ENCODE measurements around the gene NFATC4.
A peak's percentile ranks its signal among the peaks of the same experiment; 100 is the strongest.
"Not testable (repeated sequence)": the region's sequence is repeated elsewhere in the genome, so short reads cannot be mapped to it uniquely, and the experiment has no call there.

NFATC4 gene

DNA sequence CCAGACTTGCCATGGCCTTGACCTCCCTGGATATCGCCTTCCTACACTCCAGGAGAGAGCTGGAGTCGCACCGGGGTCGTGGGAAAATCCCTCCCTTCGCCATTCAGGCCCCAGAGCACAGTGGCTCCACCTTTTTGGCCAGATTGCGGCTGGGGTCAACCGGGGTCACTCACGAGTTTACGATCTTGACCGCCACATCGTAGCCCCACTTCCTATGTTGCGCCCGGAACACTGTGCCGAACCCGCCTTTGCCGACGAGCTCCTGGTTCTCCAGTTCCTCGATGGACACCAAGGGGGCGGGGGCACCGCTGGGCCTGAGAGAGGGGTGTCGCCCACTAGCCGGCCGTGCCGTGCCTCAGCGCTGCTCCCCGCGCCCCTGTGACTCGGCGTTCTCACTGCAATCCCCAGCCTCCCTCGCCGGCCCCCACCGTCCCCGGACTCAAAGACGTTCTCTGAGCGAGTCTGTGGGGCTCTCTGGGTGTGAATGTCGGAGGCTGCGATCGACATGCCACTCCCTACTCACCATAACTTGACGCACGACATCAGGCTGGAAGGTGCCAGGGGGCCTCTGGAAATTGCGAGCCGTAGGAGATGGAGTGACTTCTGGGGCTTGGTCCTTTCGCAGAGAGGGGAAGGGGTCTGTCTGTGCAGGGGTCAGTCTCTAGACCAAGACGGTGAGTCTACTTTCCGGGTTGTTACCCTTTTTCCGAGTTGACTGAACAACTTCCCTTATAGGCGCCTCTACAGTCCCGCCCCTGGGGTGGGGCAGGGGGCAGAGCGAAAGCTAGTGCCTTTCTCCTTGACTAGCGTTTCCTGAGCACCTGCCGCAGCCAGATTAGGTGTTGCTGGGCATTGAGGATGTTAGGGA lies 28.5 kb upstream of the NFATC4 start, which contains the start of gene RIPK3:
TSS of gene RIPK3 (minus strand) at position 708 of the 868 bp plus-strand sequence. CDS start at position 543, 165 bp downstream.
- peak; percentile 45 for DNase-seq (ENCODE audit: low spot score)

GRCh38 chr14:24340606-24341005 lies 27.4 kb upstream of the NFATC4 start:
- DNase-seq (ENCODE audit: low spot score) = no peak

- no peak for DNase-seq (ENCODE audit: low spot score)
Measured at GRCh38 chr14:24342889-24343288, 25.1 kb upstream of the NFATC4 start.

- no peak for DNase-seq (ENCODE audit: low spot score)
Measured at GRCh38 chr14:24343795-24344660, 24.0 kb upstream of the NFATC4 start.

GRCh38 chr14:24347134-24347533 lies 20.9 kb upstream of the NFATC4 start:
- no peak for DNase-seq (ENCODE audit: low spot score)

DNA sequence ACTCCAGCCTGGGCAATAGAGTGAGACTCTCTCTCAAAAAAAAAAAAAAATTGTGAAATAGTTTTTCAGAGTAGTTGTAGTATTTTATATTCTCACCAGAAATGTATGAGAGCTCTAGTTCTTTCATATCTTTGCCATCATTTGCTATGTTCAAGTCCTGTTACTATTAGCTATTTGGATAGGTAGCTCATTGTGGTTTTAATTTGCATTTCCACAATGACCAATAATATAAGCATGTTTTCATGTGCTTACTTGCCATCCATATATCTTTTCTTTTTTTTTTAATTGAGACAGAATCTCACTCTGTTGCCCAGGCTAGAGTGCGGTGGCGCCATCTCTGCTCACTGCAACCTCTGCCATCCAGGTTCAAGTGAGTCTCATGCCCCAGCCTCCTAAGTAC lies 19.8 kb upstream of the NFATC4 start:
- DNase-seq (ENCODE audit: low spot score) = no peak

- DNase-seq (ENCODE audit: low spot score) = no peak
Measured at GRCh38 chr14:24349742-24350141, 18.2 kb upstream of the NFATC4 start.

DNA sequence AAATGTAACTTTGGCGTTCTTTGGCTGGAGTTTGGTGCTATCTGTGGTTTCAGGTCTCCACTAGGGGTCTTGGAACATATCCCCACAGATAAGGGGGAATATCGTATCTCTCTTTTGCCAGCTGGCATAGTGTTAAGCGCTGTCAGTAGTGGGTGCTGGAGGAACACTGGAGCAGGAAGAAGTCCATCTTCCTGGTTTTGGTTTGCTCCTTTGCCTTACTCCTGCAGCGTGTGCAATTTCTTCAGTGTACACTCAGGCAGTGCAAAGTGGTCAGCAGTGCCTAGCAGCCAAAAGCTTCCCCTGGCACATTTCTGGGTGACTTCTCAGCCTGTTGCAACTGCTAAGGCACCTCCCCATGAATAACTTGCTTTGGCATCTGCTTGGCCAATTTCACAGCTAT lies 16.5 kb upstream of the NFATC4 start:
- no peak for DNase-seq (ENCODE audit: low spot score)

DNA sequence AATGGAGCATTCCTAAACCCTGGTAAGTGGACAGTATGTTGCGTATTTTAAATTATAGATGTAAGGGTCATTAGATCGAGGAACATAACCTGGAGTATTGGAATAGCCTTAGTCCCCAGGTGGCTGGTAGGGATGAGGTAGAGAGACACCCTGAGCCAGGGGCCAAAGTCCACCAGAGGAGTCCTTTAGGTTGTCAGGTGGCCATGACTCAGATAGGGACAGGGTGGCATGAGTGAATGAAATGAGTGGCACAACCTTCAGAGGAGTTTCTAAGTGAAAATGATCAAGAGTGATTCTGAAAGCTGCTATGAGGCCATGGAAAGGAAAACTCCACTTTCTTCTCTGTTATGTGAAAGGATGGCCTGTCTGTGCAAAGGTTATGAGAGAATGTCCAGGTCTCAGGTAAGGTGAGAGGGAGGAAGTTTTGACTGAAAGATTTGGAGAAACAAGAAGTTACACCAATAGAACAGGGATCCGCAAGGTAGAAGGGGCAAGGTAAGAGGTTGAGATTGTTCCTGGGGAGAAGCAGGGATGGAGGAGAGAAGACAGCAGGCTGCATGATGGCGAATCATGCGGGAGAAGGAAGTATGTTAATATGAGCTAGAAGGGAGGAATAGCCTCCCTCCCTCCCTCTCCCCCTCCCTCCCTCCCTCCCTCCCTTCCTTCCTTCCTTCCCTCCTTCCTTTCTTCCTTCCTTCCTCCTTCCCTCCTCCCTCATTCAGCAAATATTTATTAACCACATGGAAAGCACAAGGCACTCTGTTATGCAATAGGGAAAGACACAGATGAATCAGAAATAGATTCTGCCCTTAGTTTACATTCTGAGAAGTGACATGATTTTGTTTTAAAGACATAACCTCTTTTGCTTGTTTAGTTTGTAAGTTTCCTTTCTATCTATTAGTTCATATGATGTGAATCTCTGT lies 14.2 kb upstream of the NFATC4 start:
- no peak for DNase-seq (ENCODE audit: low spot score)

GRCh38 chr14:24354482-24354825 lies 13.5 kb upstream of the NFATC4 start:
- DNase-seq (ENCODE audit: low spot score) = not testable (repeated sequence)

DNA sequence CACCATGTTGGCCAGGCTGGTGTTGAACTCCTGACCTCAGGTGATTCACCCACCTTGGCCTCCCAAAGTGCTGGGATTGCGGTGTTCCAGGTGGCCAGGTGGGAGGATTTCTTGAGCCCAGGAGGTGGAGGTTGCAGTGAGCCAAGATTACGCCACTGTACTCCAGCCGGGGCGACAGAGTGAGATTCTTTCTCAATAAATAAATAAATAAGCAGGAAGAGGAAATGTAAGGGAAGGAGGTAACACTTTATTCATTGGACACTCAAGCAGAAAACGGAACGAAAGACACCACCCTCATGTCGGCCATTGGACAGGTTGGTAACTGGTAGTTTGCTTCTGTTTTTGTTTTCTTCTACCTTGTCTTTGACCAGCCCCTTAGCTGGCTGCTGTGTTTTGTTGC lies 13.0 kb upstream of the NFATC4 start:
- no peak for DNase-seq (ENCODE audit: low spot score)

DNA sequence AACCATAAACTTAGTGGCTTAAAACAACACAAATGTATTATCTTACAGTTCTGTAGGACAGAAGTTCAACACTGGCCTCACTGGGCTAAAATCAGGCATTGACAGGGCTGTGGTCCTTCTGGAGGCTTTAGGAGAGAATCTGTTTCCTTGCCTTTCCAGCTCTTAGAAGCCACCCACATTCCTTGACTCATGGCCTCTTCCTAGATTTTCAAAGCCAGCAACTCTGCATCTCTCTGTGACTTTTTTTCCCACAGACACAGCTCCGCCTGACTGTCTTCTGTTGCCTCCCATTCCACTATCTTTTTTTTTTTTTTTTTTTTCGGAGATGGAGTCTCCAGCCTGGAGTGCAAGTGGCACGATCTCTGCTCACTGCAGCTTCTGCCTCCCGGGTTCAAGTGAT lies 11.8 kb upstream of the NFATC4 start:
- no peak for DNase-seq (ENCODE audit: low spot score)

DNA sequence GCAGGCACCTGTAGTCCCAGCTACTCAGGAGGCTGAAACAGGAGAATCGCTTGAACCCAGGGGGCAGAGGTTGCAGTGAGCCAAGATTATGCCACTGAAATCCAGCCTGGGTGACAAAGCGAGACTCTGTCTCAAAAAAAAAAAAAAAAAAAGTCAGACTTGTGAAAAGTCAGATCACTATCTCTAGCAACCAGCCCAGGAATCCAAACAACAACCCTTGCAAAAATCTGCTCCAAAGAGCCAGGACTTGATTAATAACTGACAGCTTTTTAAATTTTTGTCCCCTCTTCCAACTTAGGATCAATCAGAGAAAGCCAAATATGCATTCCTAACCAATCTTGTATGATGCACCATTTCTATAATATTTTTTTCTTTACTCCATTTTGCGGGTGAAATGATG lies 7.7 kb upstream of the NFATC4 start:
- DNase-seq (ENCODE audit: low spot score) = no peak

DNA sequence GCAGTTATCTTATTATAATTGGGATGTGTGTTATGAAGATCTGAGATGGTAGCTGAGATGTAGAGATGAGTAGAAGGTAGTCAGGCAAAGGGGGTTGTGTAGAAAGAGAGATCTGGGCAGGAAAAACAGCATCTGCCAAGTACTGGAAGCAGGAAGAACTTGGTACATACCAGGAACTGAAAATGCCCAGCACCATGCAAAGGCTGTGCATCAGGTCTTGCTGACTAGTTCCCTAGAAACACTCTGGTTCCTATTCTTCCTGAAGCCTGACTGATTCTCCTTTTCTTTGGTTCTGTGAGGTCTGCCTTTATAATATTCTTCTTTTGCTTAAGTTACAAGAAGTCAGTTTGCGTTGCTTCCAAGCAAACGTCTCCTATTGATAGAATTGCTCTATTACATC lies 6.7 kb upstream of the NFATC4 start:
- DNase-seq (ENCODE audit: low spot score) = no peak

DNA sequence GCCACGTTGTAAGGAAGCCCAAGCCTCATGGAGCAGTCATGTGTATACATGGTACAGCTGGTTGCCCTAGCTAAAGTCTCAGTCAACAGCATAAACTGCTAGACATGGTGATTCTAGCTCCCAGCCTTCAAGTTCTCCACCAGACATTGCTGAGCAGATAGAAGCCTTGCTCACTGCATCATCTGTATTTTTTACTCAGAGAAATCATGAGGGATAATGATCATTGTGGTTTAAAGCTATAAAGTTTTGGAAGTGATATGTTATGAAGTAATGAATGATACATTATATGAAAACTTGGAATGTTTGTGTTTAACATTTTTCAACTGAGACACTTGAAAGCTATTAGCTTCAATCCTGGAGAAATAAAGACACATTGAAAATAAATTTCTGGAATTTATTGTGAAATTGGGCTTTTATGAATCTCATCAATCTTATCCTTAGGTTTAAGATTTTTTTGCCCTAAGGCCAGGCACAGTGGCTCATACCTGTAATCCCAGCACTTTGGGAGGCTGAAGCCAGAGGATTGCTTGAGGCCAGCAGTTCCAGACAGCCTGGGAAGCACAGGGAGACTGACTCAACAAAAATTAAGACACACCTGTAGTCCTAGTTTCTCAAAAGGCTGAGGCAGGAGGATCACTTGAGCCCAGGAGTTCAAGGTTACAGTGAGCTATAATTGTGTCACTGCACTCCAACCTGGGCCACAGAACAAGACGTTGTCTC lies 5.6 kb upstream of the NFATC4 start:
- DNase-seq (ENCODE audit: low spot score) = no peak

GRCh38 chr14:24363401-24363800 lies 4.6 kb upstream of the NFATC4 start:
- DNase-seq (ENCODE audit: low spot score) = no peak

- DNase-seq (ENCODE audit: low spot score) = no peak
Measured at GRCh38 chr14:24364841-24365240, 3.1 kb upstream of the NFATC4 start.

- DNase-seq (ENCODE audit: low spot score) = peak; percentile 96
Measured at GRCh38 chr14:24365600-24366412, 2.2 kb upstream of the NFATC4 start.

GRCh38 chr14:24366413-24366720 lies 1.6 kb upstream of the NFATC4 start:
- no peak for DNase-seq (ENCODE audit: low spot score)

GRCh38 chr14:24366721-24367513 lies 1.1 kb upstream of the NFATC4 start:
- DNase-seq (ENCODE audit: low spot score) = peak; percentile 96
